K562 (cell line): ENCODE measurements around the gene RNF114. TPM values are rescaled to one million over a fixed set of nuclear protein-coding genes. Genes with fewer than 3 reads are reported as not detected.
A peak's percentile ranks its signal among the peaks of the same experiment; 100 is the strongest.

ENCODE experiments used
- CHD4 ChIP-seq: fragments of 200-600 bp; sonication (generic); IDR thresholded peaks from 3 replicates; pipeline ENCODE4 v1.6.1; 2012; ENCODE audit warnings: low read depth, mild to moderate bottlenecking, mixed read lengths, low read length, inconsistent platforms; ENCODE audit not compliant: insufficient read depth, insufficient replicate concordance, poor library complexity, severe bottlenecking
- FOS ChIP-seq: IDR thresholded peaks from 3 replicates; pipeline ENCODE4 v1.6.1; 2011; ENCODE audit not compliant: insufficient read length; ENCODE audit errors: extremely low read depth
- HDAC2 ChIP-seq: fragments of 450-650 bp; IDR thresholded peaks from 2 replicates; pipeline ENCODE4 v1.6.1; 2016; ENCODE audit warnings: mild to moderate bottlenecking
- NRF1 ChIP-seq, 2 experiments: fragments of 450-650 bp; IDR thresholded peaks in 1 of 2; conservative IDR thresholded peaks in 1 of 2; 2 replicates each; pipeline ENCODE4 v1.6.1; 2014; ENCODE audit warnings: mild to moderate bottlenecking in 2 of 2
- POLR2AphosphoS5 ChIP-seq: IDR thresholded peaks from 2 replicates; pipeline ENCODE4 v1.6.1; 2011; ENCODE audit warnings: mild to moderate bottlenecking, low read depth, low read length, moderate library complexity; ENCODE audit not compliant: control insufficient read depth, insufficient read depth
- TAF9B ChIP-seq: fragments of 450-650 bp; IDR thresholded peaks from 2 replicates; pipeline ENCODE4 v1.6.1; 2018; ENCODE audit warnings: mild to moderate bottlenecking; ENCODE audit not compliant: partially characterized antibody
- TBP ChIP-seq: optimal IDR thresholded peaks from 2 replicates; pipeline ENCODE3; 2011; ENCODE audit warnings: low read depth, low read length, improper control_type of control experiment
- ZNF12 ChIP-seq: sonication (generic); formaldehyde crosslinking; IDR thresholded peaks from 2 replicates; pipeline ENCODE4 v1.4.0; 2020; ENCODE audit warnings: mild to moderate bottlenecking, missing genetic modification reagents
- ZNF436 ChIP-seq: fragments of 250-450, 450-650 bp; sonication (Bioruptor Pico); formaldehyde crosslinking; IDR thresholded peaks from 2 replicates; pipeline ENCODE4 v1.7.0; 2020; ENCODE audit warnings: mild to moderate bottlenecking
- ZNF57 ChIP-seq: fragments of 450-650 bp; formaldehyde crosslinking; IDR thresholded peaks from 2 replicates; pipeline ENCODE4 v1.4.0; 2020; ENCODE audit warnings: mild to moderate bottlenecking, moderate library complexity
- ZNF583 ChIP-seq: fragments of 250-450 bp; sonication (Bioruptor Pico); IDR thresholded peaks from 2 replicates; pipeline ENCODE4 v1.4.0; 2020
- polyA plus RNA-seq, 8 experiments: library from polyadenylated mRNA; depleted of rRNA in 4 of 8; stranded (reverse) in 5 of 8; unstranded in 3 of 8; fragments of >200 nt; fragmentation: Nextera tagmentation in 2 of 8; fragmentation: Illumina TruSeq in 1 of 8; extraction: Ambion mirVana in 2 of 8; extraction: Trizol in 1 of 8; gene quantifications; 2 replicates each; pipeline versions ENCODE4 v1.2.1 to v1.2.3, GENCODE V29; 2011 to 2014; ENCODE audit warnings: inconsistent platforms in 1 of 8, missing spikeins in 1 of 8
- total RNA-seq, 7 experiments: library from RNA; depleted of rRNA in 6 of 7; stranded (reverse); fragments of >200 nt in 6 of 7; fragmentation: Illumina TruSeq in 2 of 7; extraction: Trizol in 2 of 7; gene quantifications; 2 replicates each; pipeline versions ENCODE4 v1.2.1 to v1.2.3, GENCODE V29; 2011 to 2021; ENCODE audit warnings: low replicate concordance in 1 of 7
- TF ChIP-seq, protein P1 (sequence below): fragments of 450-650 bp; formaldehyde crosslinking; IDR thresholded peaks from 2 replicates; pipeline ENCODE4 v1.4.0; 2020; ENCODE audit warnings: mild to moderate bottlenecking, moderate library complexity
- TF ChIP-seq, protein P2 (sequence below): sonication (generic); formaldehyde crosslinking; IDR thresholded peaks from 2 replicates; pipeline ENCODE4 v1.9.0; 2022; ENCODE audit warnings: mild to moderate bottlenecking, missing genetic modification reagents
- TF ChIP-seq, protein P3 (sequence below): fragments of 450-650 bp; formaldehyde crosslinking; IDR thresholded peaks from 2 replicates; pipeline ENCODE4 v1.4.0; 2020; ENCODE audit warnings: mild to moderate bottlenecking, mixed read lengths
- TF ChIP-seq, protein P4 (sequence below), 2 experiments: fragments of 450-650 bp in 1 of 2; sonication (generic) in 1 of 2; formaldehyde crosslinking; conservative IDR thresholded peaks; 2 replicates each; pipeline versions ENCODE4 v1.4.0 to v1.8.1; 2020 to 2022; ENCODE audit warnings: mild to moderate bottlenecking in 1 of 2, missing genetic modification reagents in 1 of 2
- TF ChIP-seq, protein P5 (sequence below): fragments of 450-650 bp; IDR thresholded peaks from one replicate; pipeline ENCODE4 v1.6.1; 2018; ENCODE audit warnings: mild to moderate bottlenecking, moderate library complexity; ENCODE audit not compliant: partially characterized antibody
- TF ChIP-seq, protein P6 (sequence below): sonication (generic); formaldehyde crosslinking; IDR thresholded peaks from 2 replicates; pipeline ENCODE4 v1.8.0; 2022; ENCODE audit warnings: mild to moderate bottlenecking, low read depth, missing genetic modification reagents
- TF ChIP-seq, protein P7 (sequence below): fragments of 200-800 bp; sonication (Bioruptor generic); IDR thresholded peaks from 2 replicates; pipeline ENCODE4 v1.6.1; 2017; ENCODE audit warnings: missing genetic modification characterization, missing compliant biosample characterization

Gene RNF114
- total and polyA plus RNA-seq, 9 of the 15 experiments (the other 6 are each of a cell fraction or from before 2014, with no cell fraction given) = 38.6 to 111 (median 62.6) TPM

DNA sequence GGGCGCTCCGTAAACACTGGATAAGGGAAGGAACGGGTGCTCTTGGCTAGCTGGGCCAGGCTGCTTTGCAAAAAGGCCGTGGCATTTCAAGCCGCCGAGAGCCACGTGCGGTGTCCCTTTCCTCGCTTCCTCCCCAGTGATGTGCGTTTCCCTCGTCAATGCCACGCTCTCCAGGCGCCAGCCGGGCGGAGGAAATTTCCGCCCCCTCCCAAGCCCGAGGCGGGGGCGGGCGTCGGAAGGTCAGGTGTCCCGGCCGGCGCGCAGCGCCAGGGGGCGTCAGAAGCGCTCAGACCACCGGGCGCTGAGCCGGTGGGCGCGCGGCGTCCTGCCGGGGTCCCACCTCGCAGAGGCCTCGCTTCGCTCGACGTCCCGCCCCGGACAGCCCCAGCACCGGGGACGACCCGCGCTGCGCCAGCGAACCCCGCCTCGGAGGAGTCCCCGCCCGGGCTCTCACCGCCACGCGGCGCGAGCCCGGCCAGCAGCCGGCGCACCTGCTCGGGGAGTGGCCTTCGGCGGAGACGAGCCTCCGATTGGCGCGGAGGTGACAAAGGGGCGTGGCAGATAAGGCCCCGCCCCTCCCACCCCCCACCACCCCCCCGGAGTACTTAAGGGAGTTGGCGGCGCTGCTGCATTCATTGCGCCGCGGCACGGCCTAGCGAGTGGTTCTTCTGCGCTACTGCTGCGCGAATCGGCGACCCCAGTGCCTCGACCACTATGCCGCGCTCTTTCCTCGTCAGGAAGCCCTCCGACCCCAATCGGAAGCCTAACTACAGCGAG lies 46.3 kb downstream of the RNF114 start, which contains the start of gene SNAI1 (continued):
- TF ChIP-seq, protein P1, sequence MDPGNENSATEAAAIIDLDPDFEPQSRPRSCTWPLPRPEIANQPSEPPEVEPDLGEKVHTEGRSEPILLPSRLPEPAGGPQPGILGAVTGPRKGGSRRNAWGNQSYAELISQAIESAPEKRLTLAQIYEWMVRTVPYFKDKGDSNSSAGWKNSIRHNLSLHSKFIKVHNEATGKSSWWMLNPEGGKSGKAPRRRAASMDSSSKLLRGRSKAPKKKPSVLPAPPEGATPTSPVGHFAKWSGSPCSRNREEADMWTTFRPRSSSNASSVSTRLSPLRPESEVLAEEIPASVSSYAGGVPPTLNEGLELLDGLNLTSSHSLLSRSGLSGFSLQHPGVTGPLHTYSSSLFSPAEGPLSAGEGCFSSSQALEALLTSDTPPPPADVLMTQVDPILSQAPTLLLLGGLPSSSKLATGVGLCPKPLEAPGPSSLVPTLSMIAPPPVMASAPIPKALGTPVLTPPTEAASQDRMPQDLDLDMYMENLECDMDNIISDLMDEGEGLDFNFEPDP (CRISPR knock-in tag) = no peak
- TF ChIP-seq ZNF436 (CRISPR knock-in tag) = no peak
- no peak for TF ChIP-seq CHD4
- TF ChIP-seq POLR2AphosphoS5 = peak; percentile 96
- peak; percentile 97 for TF ChIP-seq TBP
- no peak for TF ChIP-seq FOS
- TF ChIP-seq, protein P2, sequence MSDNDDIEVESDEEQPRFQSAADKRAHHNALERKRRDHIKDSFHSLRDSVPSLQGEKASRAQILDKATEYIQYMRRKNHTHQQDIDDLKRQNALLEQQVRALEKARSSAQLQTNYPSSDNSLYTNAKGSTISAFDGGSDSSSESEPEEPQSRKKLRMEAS (CRISPR knock-in tag) = peak; percentile 99
- TF ChIP-seq, protein P3, sequence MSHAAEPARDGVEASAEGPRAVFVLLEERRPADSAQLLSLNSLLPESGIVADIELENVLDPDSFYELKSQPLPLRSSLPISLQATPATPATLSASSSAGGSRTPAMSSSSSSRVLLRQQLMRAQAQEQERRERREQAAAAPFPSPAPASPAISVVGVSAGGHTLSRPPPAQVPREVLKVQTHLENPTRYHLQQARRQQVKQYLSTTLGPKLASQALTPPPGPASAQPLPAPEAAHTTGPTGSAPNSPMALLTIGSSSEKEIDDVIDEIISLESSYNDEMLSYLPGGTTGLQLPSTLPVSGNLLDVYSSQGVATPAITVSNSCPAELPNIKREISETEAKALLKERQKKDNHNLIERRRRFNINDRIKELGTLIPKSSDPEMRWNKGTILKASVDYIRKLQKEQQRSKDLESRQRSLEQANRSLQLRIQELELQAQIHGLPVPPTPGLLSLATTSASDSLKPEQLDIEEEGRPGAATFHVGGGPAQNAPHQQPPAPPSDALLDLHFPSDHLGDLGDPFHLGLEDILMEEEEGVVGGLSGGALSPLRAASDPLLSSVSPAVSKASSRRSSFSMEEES (CRISPR knock-in tag) = no peak
- TF ChIP-seq, protein P4, sequence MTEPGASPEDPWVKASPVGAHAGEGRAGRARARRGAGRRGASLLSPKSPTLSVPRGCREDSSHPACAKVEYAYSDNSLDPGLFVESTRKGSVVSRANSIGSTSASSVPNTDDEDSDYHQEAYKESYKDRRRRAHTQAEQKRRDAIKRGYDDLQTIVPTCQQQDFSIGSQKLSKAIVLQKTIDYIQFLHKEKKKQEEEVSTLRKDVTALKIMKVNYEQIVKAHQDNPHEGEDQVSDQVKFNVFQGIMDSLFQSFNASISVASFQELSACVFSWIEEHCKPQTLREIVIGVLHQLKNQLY (CRISPR knock-in tag; conservative IDR thresholded peaks at IDR 0.05) = no peak
- TF ChIP-seq, protein P5, sequence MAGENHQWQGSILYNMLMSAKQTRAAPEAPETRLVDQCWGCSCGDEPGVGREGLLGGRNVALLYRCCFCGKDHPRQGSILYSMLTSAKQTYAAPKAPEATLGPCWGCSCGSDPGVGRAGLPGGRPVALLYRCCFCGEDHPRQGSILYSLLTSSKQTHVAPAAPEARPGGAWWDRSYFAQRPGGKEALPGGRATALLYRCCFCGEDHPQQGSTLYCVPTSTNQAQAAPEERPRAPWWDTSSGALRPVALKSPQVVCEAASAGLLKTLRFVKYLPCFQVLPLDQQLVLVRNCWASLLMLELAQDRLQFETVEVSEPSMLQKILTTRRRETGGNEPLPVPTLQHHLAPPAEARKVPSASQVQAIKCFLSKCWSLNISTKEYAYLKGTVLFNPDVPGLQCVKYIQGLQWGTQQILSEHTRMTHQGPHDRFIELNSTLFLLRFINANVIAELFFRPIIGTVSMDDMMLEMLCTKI = no peak
- TF ChIP-seq, protein P6, sequence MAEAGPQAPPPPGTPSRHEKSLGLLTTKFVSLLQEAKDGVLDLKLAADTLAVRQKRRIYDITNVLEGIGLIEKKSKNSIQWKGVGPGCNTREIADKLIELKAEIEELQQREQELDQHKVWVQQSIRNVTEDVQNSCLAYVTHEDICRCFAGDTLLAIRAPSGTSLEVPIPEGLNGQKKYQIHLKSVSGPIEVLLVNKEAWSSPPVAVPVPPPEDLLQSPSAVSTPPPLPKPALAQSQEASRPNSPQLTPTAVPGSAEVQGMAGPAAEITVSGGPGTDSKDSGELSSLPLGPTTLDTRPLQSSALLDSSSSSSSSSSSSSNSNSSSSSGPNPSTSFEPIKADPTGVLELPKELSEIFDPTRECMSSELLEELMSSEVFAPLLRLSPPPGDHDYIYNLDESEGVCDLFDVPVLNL (CRISPR knock-in tag) = no peak; the same call in 1 of the 2 replicates
- TF ChIP-seq HDAC2 = peak; percentile 88
- peak; percentile 69; the same call in 1 of the 2 replicates for TF ChIP-seq ZNF12
- peak; percentile 74 to 75; a peak in 3 of 4 replicates for TF ChIP-seq NRF1 (conservative IDR thresholded peaks at IDR 0.05 in 1 of 2, IDR thresholded peaks at IDR 0.05 in 1 of 2)
- peak; percentile 81 for TF ChIP-seq TAF9B
- no peak for TF ChIP-seq ZNF57 (CRISPR knock-in tag)
- TF ChIP-seq, protein P7, sequence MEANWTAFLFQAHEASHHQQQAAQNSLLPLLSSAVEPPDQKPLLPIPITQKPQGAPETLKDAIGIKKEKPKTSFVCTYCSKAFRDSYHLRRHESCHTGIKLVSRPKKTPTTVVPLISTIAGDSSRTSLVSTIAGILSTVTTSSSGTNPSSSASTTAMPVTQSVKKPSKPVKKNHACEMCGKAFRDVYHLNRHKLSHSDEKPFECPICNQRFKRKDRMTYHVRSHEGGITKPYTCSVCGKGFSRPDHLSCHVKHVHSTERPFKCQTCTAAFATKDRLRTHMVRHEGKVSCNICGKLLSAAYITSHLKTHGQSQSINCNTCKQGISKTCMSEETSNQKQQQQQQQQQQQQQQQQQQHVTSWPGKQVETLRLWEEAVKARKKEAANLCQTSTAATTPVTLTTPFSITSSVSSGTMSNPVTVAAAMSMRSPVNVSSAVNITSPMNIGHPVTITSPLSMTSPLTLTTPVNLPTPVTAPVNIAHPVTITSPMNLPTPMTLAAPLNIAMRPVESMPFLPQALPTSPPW (CRISPR knock-in tag) = peak; percentile 95
- peak; percentile 84 for TF ChIP-seq ZNF583 (CRISPR knock-in tag)
